GM12878 (cell line): ENCODE results near the gene MTHFD1L. TPM values are rescaled to one million over a fixed set of nuclear protein-coding genes. Genes with fewer than 3 reads are reported as not detected.
"Not testable (repeated sequence)": the region's sequence is repeated elsewhere in the genome, so short reads cannot be mapped to it uniquely, and the experiment has no call there.

ENCODE experiments used
- ATAC-seq: fragments of 200-7000 bp; cut with Tn5 transposase; 3 replicates; pipeline ENCODE4 v1.9.1; 2020; ENCODE audit warnings: mild to moderate bottlenecking, moderate library complexity
- BruUV-seq: library from RNA; stranded (reverse); fragments of 400-500 nt; replicated peaks from 2 replicates; lab custom pipeline; 2021; lab: Mats Ljungman, UMichigan
- CTCF ChIA-PET: fragments of 300-600 bp; sonication (Branson Sonifier 250); formaldehyde crosslinking; extraction: SDS; loops from one replicate; lab custom pipeline; 2021; ENCODE audit warnings: inconsistent platforms; lab: Yijun Ruan, JAX
- POLR2A ChIA-PET: fragments of 350-600 bp; formaldehyde crosslinking; extraction: SDS; loops from one replicate; lab custom pipeline; 2021; ENCODE audit warnings: inconsistent platforms; lab: Charles Lee
- RAD21 ChIA-PET: fragments of 300-600 bp; sonication (Branson Sonifier 250); formaldehyde crosslinking; loops from one replicate; lab custom pipeline; 2023; ENCODE audit warnings: antibody characterized with exemption; ENCODE audit not compliant: unreplicated experiment; lab: Charles Lee
- SMC1A ChIA-PET: fragments of 300-600 bp; sonication (Branson Sonifier 250); formaldehyde crosslinking; loops from one replicate; lab custom pipeline; 2023; ENCODE audit not compliant: unreplicated experiment, uncharacterized antibody; lab: Charles Lee
- DNase-seq: peaks from one replicate; pipeline ENCODE4 v3.0.0-alpha.2; 2011; ENCODE audit warnings: low read depth, low spot score
- FAIRE-seq: peaks from 3 replicates; lab custom pipeline; 2011; peaks lifted over from hg19 to GRCh38; lab: Jason Lieb, UNC
- H2AFZ ChIP-seq: 2 replicates; pipeline ENCODE4 v1.6.0; 2011; ENCODE audit warnings: low read depth, low read length, control low read depth; ENCODE audit not compliant: control insufficient read depth
- H3K27ac ChIP-seq: 2 replicates; pipeline ENCODE4 v1.5.1; 2011; ENCODE audit warnings: control low read depth; ENCODE audit not compliant: control insufficient read depth, insufficient read depth
- H3K27me3 ChIP-seq, 2 experiments: replicated peaks in 1 of 2; 2 replicates each; pipeline versions ENCODE4 v1.6.0 to v1.6.1; 2011; ENCODE audit warnings: low read length in 1 of 2; ENCODE audit not compliant: control insufficient read depth in 2 of 2, insufficient read depth in 2 of 2
- H3K36me3 ChIP-seq, 2 experiments: 2 replicates each; pipeline ENCODE4 v1.5.1; 2011; ENCODE audit warnings: low read length in 1 of 2; ENCODE audit not compliant: control insufficient read depth in 2 of 2, insufficient read depth in 2 of 2
- H3K4me1 ChIP-seq: 2 replicates; pipeline ENCODE4 v1.6.1; 2011; ENCODE audit warnings: mild to moderate bottlenecking, low read length, moderate library complexity, mixed read lengths; ENCODE audit not compliant: control insufficient read depth, insufficient read depth
- H3K4me2 ChIP-seq: 2 replicates; pipeline ENCODE4 v1.6.0; 2011; ENCODE audit warnings: control low read depth; ENCODE audit not compliant: control insufficient read depth, insufficient read depth
- H3K4me3 ChIP-seq: fragments of 200-600 bp; sonication (generic); 2 replicates; pipeline ENCODE4 v1.5.1; 2016
- H3K79me2 ChIP-seq: 2 replicates; pipeline ENCODE4 v1.6.0; 2011; ENCODE audit warnings: low read length; ENCODE audit not compliant: control insufficient read depth, insufficient read depth
- H3K9ac ChIP-seq: 2 replicates; pipeline ENCODE4 v1.8.0; 2011; ENCODE audit warnings: low read length, control low read depth, mixed read lengths; ENCODE audit not compliant: control insufficient read depth, insufficient read depth
- H3K9me3 ChIP-seq: replicated peaks from 3 replicates; pipeline ENCODE4 v1.5.1; 2011; ENCODE audit warnings: mild to moderate bottlenecking, low read length; ENCODE audit not compliant: control insufficient read depth, insufficient read depth
- H4K20me1 ChIP-seq: 2 replicates; pipeline ENCODE4 v1.6.0; 2011; ENCODE audit not compliant: control insufficient read depth, insufficient read depth
- BACH1 ChIP-seq: fragments of 450-650 bp; IDR thresholded peaks from 2 replicates; pipeline ENCODE4 v1.6.1; 2017; ENCODE audit warnings: mild to moderate bottlenecking, borderline replicate concordance
- IRF4 ChIP-seq: IDR thresholded peaks from 2 replicates; pipeline ENCODE4 v1.6.1; 2011; ENCODE audit warnings: low read depth, low read length
- KLF5 ChIP-seq: fragments of 450-650 bp; IDR thresholded peaks from 2 replicates; pipeline ENCODE4 v1.6.1; 2014; ENCODE audit warnings: mild to moderate bottlenecking; ENCODE audit not compliant: partially characterized antibody
- MEF2A ChIP-seq: IDR thresholded peaks from 2 replicates; pipeline ENCODE4 v1.6.1; 2011; ENCODE audit warnings: low read depth, mild to moderate bottlenecking, low read length, moderate library complexity; ENCODE audit not compliant: insufficient read depth
- MTA2 ChIP-seq: fragments of 450-650 bp; IDR thresholded peaks from 2 replicates; pipeline ENCODE4 v1.6.1; 2016; ENCODE audit warnings: low read depth, mild to moderate bottlenecking, moderate library complexity
- RAD51 ChIP-seq: fragments of 450-650 bp; IDR thresholded peaks from 2 replicates; pipeline ENCODE4 v1.6.1; 2016; ENCODE audit warnings: moderate library complexity, mild to moderate bottlenecking, inconsistent platforms
- RCOR1 ChIP-seq: conservative IDR thresholded peaks from 2 replicates; pipeline ENCODE4 v1.6.1; 2012; ENCODE audit warnings: low read depth, low read length, improper control_type of control experiment
- RELA ChIP-seq: fragments of 450-650 bp; IDR thresholded peaks from 2 replicates; pipeline ENCODE4 v1.8.0; 2014; ENCODE audit warnings: borderline replicate concordance; ENCODE audit not compliant: partially characterized antibody
- SMAD5 ChIP-seq: IDR thresholded peaks from 2 replicates; pipeline ENCODE4 v1.6.1; 2016; ENCODE audit warnings: antibody characterized with exemption, low read depth
- TCF3 ChIP-seq: IDR thresholded peaks from 2 replicates; pipeline ENCODE4 v1.6.1; 2012; ENCODE audit warnings: low read depth, mild to moderate bottlenecking, low read length, borderline replicate concordance; ENCODE audit not compliant: insufficient read depth
- WGBS: methylation state at CpG from one replicate; pipeline ENCODE4 v1.1.6; 2016; ENCODE audit warnings: low lambda C conversion rate; ENCODE audit not compliant: insufficient replicate concordance, insufficient coverage; ENCODE audit errors: missing lambda C conversion rate; 5-methylcytosine and 5-hydroxymethylcytosine counted together
- in situ Hi-C: fragments of 300-500 bp; cut with MboI; formaldehyde crosslinking; loops from 9 replicates; pipeline ENCODE4 v1.14.3; 2018; ENCODE audit warnings: mixed read lengths
- intact Hi-C: fragments of 100-400 bp; cut with micrococcal nuclease; formaldehyde crosslinking; loops from one replicate; pipeline ENCODE4 v1.14.2; 2022; ENCODE audit not compliant: unreplicated experiment
- polyA plus RNA-seq, 11 experiments: library from polyadenylated mRNA; depleted of rRNA in 4 of 11; unstranded in 6 of 11; stranded (reverse) in 5 of 11; fragments of >200 nt; fragmentation: Nextera tagmentation in 4 of 11; fragmentation: Illumina TruSeq in 1 of 11; extraction: Ambion mirVana in 4 of 11; extraction: Trizol in 1 of 11; gene quantifications; 1 replicate in 1 of 11; 2 replicates in 10 of 11; pipeline versions ENCODE4 v1.2.1 to v1.2.3, GENCODE V29; 2011 to 2016; ENCODE audit warnings: inconsistent platforms in 2 of 11, missing spikeins in 2 of 11, low read depth in 1 of 11
- total RNA-seq, 4 experiments: library from RNA; depleted of rRNA in 3 of 4; stranded (reverse); fragments of >200 nt in 3 of 4; fragmentation: Illumina TruSeq in 1 of 4; extraction: Trizol in 1 of 4; gene quantifications; 2 replicates each; pipeline versions ENCODE4 v1.2.1 to v1.2.3, GENCODE V29; 2013 to 2021
- TF ChIP-seq, protein P1 (sequence below): IDR thresholded peaks from 2 replicates; pipeline ENCODE4 v1.6.1; 2012; ENCODE audit warnings: low read depth, low read length, improper control_type of control experiment

The MTHFD1L gene
- total and polyA plus RNA-seq, 10 of the 15 experiments (the other 5 are each of a cell fraction or from before 2014, with no cell fraction given): 11.7 to 75.5 (median 28.8) TPM

DNA sequence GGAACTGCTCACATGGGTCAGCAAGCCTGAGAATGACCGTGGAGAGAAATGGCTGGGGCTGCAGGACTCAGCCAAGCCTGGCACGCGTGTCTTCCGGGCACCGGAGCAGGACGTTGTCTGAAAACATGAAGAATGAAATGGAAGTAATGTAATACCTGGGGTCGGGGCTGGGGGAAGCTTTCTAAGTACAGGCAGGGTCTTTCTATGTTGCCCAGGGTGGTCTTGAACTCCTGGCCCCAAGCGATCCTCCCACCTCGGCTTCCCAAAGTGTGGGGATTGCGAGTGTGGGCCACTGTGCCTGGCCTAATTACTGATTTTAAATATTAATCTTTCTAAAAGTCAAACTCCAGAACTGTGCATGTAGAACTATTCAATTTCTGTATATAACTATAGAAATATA is 218.8 kb downstream of the MTHFD1L start:
- ChIA-PET CTCF (no interaction called here), SMC1A (no interaction called here), POLR2A (no interaction called here), RAD21 (no interaction called here)
- no peak overlapping the region for H3K4me2 ChIP-seq
- no peaks in the 10 kb centered on the region for H3K27me3 ChIP-seq
- H3K4me1 ChIP-seq: no peaks in the 10 kb centered on the region
- intact Hi-C loops (no loop called here), in situ Hi-C loops (no loop called here)
- FAIRE-seq (no peak), ATAC-seq (no peak), DNase-seq (no peak)
- H3K4me3 ChIP-seq: no peak overlapping the region
- H3K9me3 ChIP-seq: no peaks in the 10 kb centered on the region
- TF ChIP-seq BACH1 (no peak), IRF4 (no peak), RAD51 (no peak), SMAD5 (no peak), MTA2 (no peak), MEF2A (no peak), TCF3 (no peak), RELA (no peak), KLF5 (no peak), RCOR1 (no peak)
- TF ChIP-seq, protein P1, sequence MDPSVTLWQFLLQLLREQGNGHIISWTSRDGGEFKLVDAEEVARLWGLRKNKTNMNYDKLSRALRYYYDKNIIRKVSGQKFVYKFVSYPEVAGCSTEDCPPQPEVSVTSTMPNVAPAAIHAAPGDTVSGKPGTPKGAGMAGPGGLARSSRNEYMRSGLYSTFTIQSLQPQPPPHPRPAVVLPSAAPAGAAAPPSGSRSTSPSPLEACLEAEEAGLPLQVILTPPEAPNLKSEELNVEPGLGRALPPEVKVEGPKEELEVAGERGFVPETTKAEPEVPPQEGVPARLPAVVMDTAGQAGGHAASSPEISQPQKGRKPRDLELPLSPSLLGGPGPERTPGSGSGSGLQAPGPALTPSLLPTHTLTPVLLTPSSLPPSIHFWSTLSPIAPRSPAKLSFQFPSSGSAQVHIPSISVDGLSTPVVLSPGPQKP: no peak
- no peak overlapping the region for H3K9ac ChIP-seq
- H4K20me1 ChIP-seq: no peaks in the 10 kb centered on the region
- H3K36me3 ChIP-seq: no peaks in the 10 kb centered on the region; a peak in 2 of 4 replicates
- no peaks in the 10 kb centered on the region for H3K79me2 ChIP-seq
- no TSS peak for BruUV-seq
- H2AFZ ChIP-seq: no peak overlapping the region
- H3K27ac ChIP-seq: no peak overlapping the region
- WGBS: 98% methylated on average over 10 of the region's 10 CpGs

DNA sequence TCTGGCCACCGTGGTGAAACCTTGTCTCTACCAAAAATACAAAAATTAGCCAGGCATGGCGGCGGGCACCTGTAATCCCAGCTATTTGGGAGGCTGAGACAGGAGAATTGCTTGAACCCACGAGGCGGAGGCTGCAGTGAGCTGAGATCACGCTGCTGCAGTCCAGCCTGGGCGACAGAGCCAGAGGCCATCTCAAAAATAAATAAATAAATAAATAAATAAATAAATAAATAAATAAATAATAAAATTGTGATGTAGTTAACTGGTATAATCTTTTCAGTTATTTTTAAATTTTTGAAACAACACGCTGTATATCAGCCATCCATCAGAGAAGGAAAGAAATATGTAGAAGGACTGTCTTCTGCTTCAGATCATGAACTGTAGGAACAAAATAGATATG is 221.6 kb downstream of the MTHFD1L start:
- POLR2A ChIA-PET, DNase-seq, H3K79me2 ChIP-seq, RAD21 ChIA-PET, CTCF ChIA-PET, H3K4me2 ChIP-seq, in situ Hi-C loops, H3K9ac ChIP-seq, BruUV-seq, ATAC-seq, intact Hi-C loops, H4K20me1 ChIP-seq, H3K27me3 ChIP-seq, H3K9me3 ChIP-seq, H3K4me3 ChIP-seq, FAIRE-seq, SMC1A ChIA-PET, H2AFZ ChIP-seq, H3K4me1 ChIP-seq, H3K27ac ChIP-seq, H3K36me3 ChIP-seq: not testable (repeated sequence)
- WGBS: over 99% methylated on average over 8 of the region's 8 CpGs
